ENCODE results near the gene MYO10. TPM values are rescaled to one million over a fixed set of nuclear protein-coding genes. Genes with fewer than 3 reads are reported as not detected.

Gene MYO10
- total and polyA plus RNA-seq, 2 of the 8 experiments (the other 6 are each of a cell fraction or from before 2014, with no cell fraction given), result 21.5 to 107 TPM

DNA sequence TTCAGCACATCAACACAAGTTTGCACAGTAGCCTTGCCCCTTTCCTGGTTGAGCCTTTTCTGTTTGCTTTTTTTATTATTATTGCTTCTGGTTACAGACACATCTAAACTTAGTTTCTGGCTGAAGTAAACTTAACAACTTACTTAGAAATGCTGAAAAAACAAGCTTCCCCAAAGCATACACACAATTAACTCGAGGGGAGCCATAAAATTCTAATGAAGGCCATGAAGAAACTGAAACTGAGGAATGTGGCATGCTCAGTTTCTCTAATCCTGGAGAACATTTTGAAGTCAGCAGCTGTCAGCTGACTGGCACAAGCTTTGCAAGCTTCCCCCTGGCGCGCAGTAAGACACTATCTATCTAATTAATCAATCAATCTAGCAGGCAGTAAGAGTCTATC lies 3.7 kb downstream of the MYO10 start:
- no peak for DNase-seq (ENCODE audit: low read depth in 1 of 2, low spot score in 2 of 2)
- H3K27ac ChIP-seq (ENCODE audit: low read depth, low read length), result no peak overlapping the region
- H4K20me1 ChIP-seq (replicated peaks in 1 of 2; ENCODE audit: control insufficient read depth in 1 of 2, insufficient read depth in 2 of 2, low read length in 2 of 2), result peaks cover 15 to 28% of the 10 kb centered on the region in 2 experiments
- peaks cover 7% of the 10 kb centered on the region; the same call in 1 of the 2 replicates for H3K79me1 ChIP-seq (ENCODE audit: low read depth, low read length)
- H3K4me1 ChIP-seq (replicated peaks in 1 of 4; ENCODE audit: control insufficient read depth in 3 of 4, insufficient read depth in 4 of 4, low read length in 3 of 4), result peaks cover 2 to 22% (median 5%) of the 10 kb centered on the region in 4 experiments; a peak in 6 of 7 replicates
- H2BK120ac ChIP-seq (replicated peaks; ENCODE audit: low read depth, low read length), result no peak overlapping the region
- no peak overlapping the region for H2AFZ ChIP-seq (ENCODE audit: low read length)
- H3K14ac ChIP-seq (ENCODE audit: insufficient read length), result no peak overlapping the region
- no peak overlapping the region for H3K4ac ChIP-seq (replicated peaks; ENCODE audit: insufficient read length, low read depth, low read length)
- H2BK15ac ChIP-seq (ENCODE audit: low read length), result no peak overlapping the region
- no peak overlapping the region for H3K56ac ChIP-seq (replicated peaks; ENCODE audit: insufficient read length, low read depth, low read length)
- H4K8ac ChIP-seq (ENCODE audit: extremely low read depth, insufficient read depth, low read length), result no peak overlapping the region
- no peak for FAIRE-seq
- POLR2A ChIA-PET (ENCODE audit: partially characterized antibody), result interaction anchor here (1.5 to 2.0 kb wide), 2 partner anchors 19 to 32 kb away, joined by 3 to 6 read pairs; no protein-coding TSS in a partner anchor
- CTCF ChIA-PET (ENCODE audit: partially characterized antibody), result interaction anchor here (0.6 to 3.4 kb wide), 15 partner anchors 10 to 258 kb away, joined by 3 to 24 read pairs (median 5); no protein-coding TSS in a partner anchor
- 90% methylated on average over 3 of the region's 3 CpGs; no CpG with 5 or more reads in 1 of the 2 experiments for WGBS, 2 experiments (ENCODE audit: extremely low coverage in 1 of 2, insufficient coverage in 1 of 2, insufficient read length in 1 of 2, insufficient replicate concordance in 2 of 2, low coverage in 1 of 2, low lambda C conversion rate in 2 of 2, missing lambda C conversion rate in 1 of 2)
- peaks cover 6 to 21% (median 17%) of the 10 kb centered on the region in 4 experiments for H3K27me3 ChIP-seq (replicated peaks in 1 of 4; ENCODE audit: control insufficient read depth in 3 of 4, extremely low read depth in 1 of 4, insufficient read depth in 3 of 4, low read length in 3 of 4)
- H3K79me2 ChIP-seq (ENCODE audit: control insufficient read depth in 1 of 2, insufficient read depth in 2 of 2, low read length in 2 of 2), result peaks cover 10 to 69% of the 10 kb centered on the region in 2 experiments; a peak in 2 of 4 replicates
- H3K9me3 ChIP-seq (ENCODE audit: insufficient read depth in 2 of 2, low read depth in 1 of 2, low read length in 1 of 2), result no peaks in the 10 kb centered on the region
- H4K91ac ChIP-seq (replicated peaks; ENCODE audit: insufficient read length, low read length), result no peak overlapping the region
- H3K4me3 ChIP-seq (ENCODE audit: extremely low read depth in 1 of 4, insufficient read depth in 2 of 4, low read depth in 3 of 4, low read length in 4 of 4), result no peak overlapping the region
- no peak overlapping the region for H3K23ac ChIP-seq (ENCODE audit: insufficient read length)
- no peak overlapping the region for H2AK5ac ChIP-seq (ENCODE audit: low read depth, low read length)
- H3K18ac ChIP-seq (ENCODE audit: extremely low read depth, low read length), result no peak overlapping the region
- no peaks in the 10 kb centered on the region for H3K36me3 ChIP-seq (ENCODE audit: control insufficient read depth in 2 of 4, insufficient read depth in 4 of 4, low read length in 3 of 4)
- no peak overlapping the region for H2BK5ac ChIP-seq (ENCODE audit: low read depth, low read length)
- H3K23me2 ChIP-seq (ENCODE audit: low read depth, low read length), result peaks cover 8% of the 10 kb centered on the region
- no peak overlapping the region for H2BK20ac ChIP-seq (ENCODE audit: low read length)
- no peak overlapping the region for H4K5ac ChIP-seq (ENCODE audit: insufficient read length, low read depth, low read length)
- H3K4me2 ChIP-seq (ENCODE audit: insufficient read depth in 1 of 2, low read depth in 2 of 2, low read length in 2 of 2), result no peak overlapping the region
- H3K9ac ChIP-seq (replicated peaks in 1 of 4; ENCODE audit: extremely low read depth in 1 of 4, low read depth in 3 of 4, low read length in 3 of 4), result no peak overlapping the region
- H2BK12ac ChIP-seq (ENCODE audit: low read depth, low read length), result no peak overlapping the region
- TF ChIP-seq FOSL1 (IDR thresholded peaks at IDR 0.05; ENCODE audit: insufficient read depth, low read depth, low read length), result no peak
- TF ChIP-seq SIX5 (IDR thresholded peaks at IDR 0.05; ENCODE audit: low read depth, low read length), result no peak
- TF ChIP-seq RNF2 (IDR thresholded peaks at IDR 0.05; ENCODE audit: borderline replicate concordance, low read depth, low read length, missing control alignments, poor library complexity, severe bottlenecking), result no peak
- no peak for TF ChIP-seq GABPA (IDR thresholded peaks at IDR 0.05; ENCODE audit: borderline replicate concordance, insufficient read depth, low read length)
- no peak for TF ChIP-seq BACH1 (IDR thresholded peaks at IDR 0.05; ENCODE audit: low read length)
- TF ChIP-seq POLR2AphosphoS5 (IDR thresholded peaks at IDR 0.05; ENCODE audit: low read depth, low read length), result no peak
- no peak for TF ChIP-seq ASH2L (IDR thresholded peaks at IDR 0.05; ENCODE audit: low read length)
- TF ChIP-seq TAF7 (optimal IDR thresholded peaks at IDR 0.05; ENCODE audit: borderline replicate concordance, low read depth, low read length), result no peak
- TF ChIP-seq, protein P1, sequence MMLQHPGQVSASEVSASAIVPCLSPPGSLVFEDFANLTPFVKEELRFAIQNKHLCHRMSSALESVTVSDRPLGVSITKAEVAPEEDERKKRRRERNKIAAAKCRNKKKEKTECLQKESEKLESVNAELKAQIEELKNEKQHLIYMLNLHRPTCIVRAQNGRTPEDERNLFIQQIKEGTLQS (IDR thresholded peaks at IDR 0.05; ENCODE audit: insufficient read depth, low read depth, low read length), result no peak
- no peak for TF ChIP-seq GTF2F1 (IDR thresholded peaks at IDR 0.05; ENCODE audit: borderline replicate concordance, low read depth, low read length)
- TF ChIP-seq PHF8 (conservative IDR thresholded peaks at IDR 0.05; ENCODE audit: low read depth, low read length), result no peak
- TF ChIP-seq, protein P2, sequence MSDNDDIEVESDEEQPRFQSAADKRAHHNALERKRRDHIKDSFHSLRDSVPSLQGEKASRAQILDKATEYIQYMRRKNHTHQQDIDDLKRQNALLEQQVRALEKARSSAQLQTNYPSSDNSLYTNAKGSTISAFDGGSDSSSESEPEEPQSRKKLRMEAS (IDR thresholded peaks at IDR 0.05), result no peak
- TF ChIP-seq JUND (IDR thresholded peaks at IDR 0.05; ENCODE audit: low read length), result no peak
